GM12865 (cell line): ENCODE measurements around the gene ELN.
"Not testable (repeated sequence)": the region's sequence is repeated elsewhere in the genome, so short reads cannot be mapped to it uniquely, and the experiment has no call there.

Experiments
- DNase-seq: peaks from one replicate; pipeline ENCODE4 v3.0.0; 2010; ENCODE audit warnings: low read depth
- H3K4me3 ChIP-seq: 2 replicates; pipeline ENCODE4 v1.5.1; 2011; ENCODE audit warnings: mild to moderate bottlenecking, low read depth, low read length, control low read depth
- CTCF ChIP-seq: IDR thresholded peaks from 2 replicates; pipeline ENCODE4 v1.5.1; 2011; ENCODE audit warnings: low read length, control low read depth, low read depth, inconsistent platforms; ENCODE audit not compliant: insufficient read depth; ENCODE audit errors: missing control alignments

ELN gene

GRCh38 chr7:74007242-74007567, 20.8 kb upstream of the ELN start:
- DNase-seq, result no peak
- no peak overlapping the region for H3K4me3 ChIP-seq
- TF ChIP-seq CTCF, result no peak

GRCh38 chr7:74008687-74009086, 19.3 kb upstream of the ELN start:
- no peak for DNase-seq
- no peak overlapping the region for H3K4me3 ChIP-seq
- TF ChIP-seq CTCF, result no peak

GRCh38 chr7:74009719-74010118, 18.3 kb upstream of the ELN start:
- TF ChIP-seq CTCF, result no peak
- no peak for DNase-seq
- H3K4me3 ChIP-seq, result no peak overlapping the region

GRCh38 chr7:74010407-74010806, 17.6 kb upstream of the ELN start:
- TF ChIP-seq CTCF, result no peak
- DNase-seq, result no peak
- no peak overlapping the region for H3K4me3 ChIP-seq

GRCh38 chr7:74011421-74011820, 16.6 kb upstream of the ELN start:
- not testable (repeated sequence) for DNase-seq, H3K4me3 ChIP-seq

- peak; percentile 87 for DNase-seq
- TF ChIP-seq CTCF, result no peak
- H3K4me3 ChIP-seq, result no peak overlapping the region
Observed at GRCh38 chr7:74012842-74013249, 15.1 kb upstream of the ELN start.

- TF ChIP-seq CTCF, result no peak
- no peak for DNase-seq
- no peak overlapping the region for H3K4me3 ChIP-seq
Observed at GRCh38 chr7:74013539-74014272, 14.3 kb upstream of the ELN start.

GRCh38 chr7:74014931-74015330, 13.0 kb upstream of the ELN start:
- DNase-seq, result no peak
- no peak for TF ChIP-seq CTCF

More at GRCh38 chr7:74014931-74015330, 13.0 kb upstream of the ELN start:
- H3K4me3 ChIP-seq, result no peak overlapping the region
